Tibial nerve (tissue), 4 donors: Measurements from ENCODE around the gene CORO2B.

Experiments
- CTCF ChIP-seq, 5 experiments: fragments of 200-600 bp in 3 of 5; fragments of 450-650 bp in 2 of 5; sonication (generic) in 3 of 5; IDR thresholded peaks; one replicate each; pipeline ENCODE4 v1.5.1; 2016 to 2019; ENCODE audit warnings: antibody characterized with exemption in 5 of 5, mild to moderate bottlenecking in 3 of 5, moderate library complexity in 2 of 5
- EP300 ChIP-seq, 2 donors: sonication (generic); formaldehyde crosslinking; IDR thresholded peaks; one replicate each; pipeline ENCODE4 v1.6.1; 2017; ENCODE audit warnings: antibody characterized with exemption in 2 of 2, mild to moderate bottlenecking in 1 of 2
- POLR2A ChIP-seq, 2 donors: fragments of 450-650 bp; IDR thresholded peaks; one replicate each; pipeline ENCODE4 v1.6.1; 2017; ENCODE audit warnings: antibody characterized with exemption in 2 of 2, mild to moderate bottlenecking in 2 of 2, moderate library complexity in 2 of 2

- TF ChIP-seq CTCF (IDR thresholded peaks at IDR 0.05), result no peak
- no peak for TF ChIP-seq POLR2A (IDR thresholded peaks at IDR 0.05)
- no peak for TF ChIP-seq EP300 (IDR thresholded peaks at IDR 0.05)
Measured at GRCh38 chr15:68634122-68634482, 55.3 kb downstream of the CORO2B start.
